ENCODE data around the gene ROBO1. TPM values are rescaled to one million over a fixed set of nuclear protein-coding genes. Genes with fewer than 3 reads are reported as not detected.

ROBO1 gene
- total and polyA plus RNA-seq, 2 donors (not counting 3 experiments of a cell fraction or from before 2014, with no cell fraction given), result 5.9 to 14.2 TPM

- no peak overlapping the region for H3K27ac ChIP-seq (ENCODE audit: insufficient read depth, low read depth, low read length)
- H3K4me1 ChIP-seq (ENCODE audit: control insufficient read depth, extremely low read depth, insufficient read depth, low read length), result no peaks in the 10 kb centered on the region
- H4K20me1 ChIP-seq (replicated peaks; ENCODE audit: control insufficient read depth, extremely low read depth, insufficient read depth, low read length), result no peaks in the 10 kb centered on the region
- H3K9ac ChIP-seq (replicated peaks; ENCODE audit: extremely low read depth, insufficient read depth, low read length), result no peak overlapping the region
- no peak overlapping the region for H3K4me2 ChIP-seq (ENCODE audit: insufficient read depth, low read length)
- DNase-seq (ENCODE audit: low read depth, low spot score), result no peak
- H3K27me3 ChIP-seq (ENCODE audit: control insufficient read depth in 2 of 2, insufficient read depth in 2 of 2, low read length in 2 of 2), result no peaks in the 10 kb centered on the region
- H3K36me3 ChIP-seq (ENCODE audit: control insufficient read depth in 2 of 2, extremely low read depth in 1 of 2, insufficient read depth in 2 of 2, low read length in 2 of 2), result no peaks in the 10 kb centered on the region
- ChIA-PET CTCF (interaction anchor here (0.6 to 1.3 kb wide), 2 partner anchors 272 to 697 kb away, joined by 3 to 6 read pairs; no protein-coding TSS in a partner anchor), POLR2A (no interaction called here)
- H3K79me2 ChIP-seq (ENCODE audit: control insufficient read depth, insufficient read depth, low read length), result no peaks in the 10 kb centered on the region
- dilution Hi-C loops (cut with MboI; ENCODE audit: extremely low pct_ligation_motif_present, low sequenced_read_pairs) (no loop called here), intact Hi-C loops (cut with micrococcal nuclease) (no loop called here)
- no TSS peak for BruUV-seq (replicated peaks)
- H3K9me3 ChIP-seq (replicated peaks; ENCODE audit: control insufficient read depth, insufficient read depth, low read length), result no peaks in the 10 kb centered on the region
- H3K9me1 ChIP-seq (replicated peaks; ENCODE audit: control insufficient read depth, extremely low read depth, insufficient read depth, low read length), result no peaks in the 10 kb centered on the region
- TF ChIP-seq POLR2A (IDR thresholded peaks at IDR 0.05; ENCODE audit: low read depth, low read length) (no peak), MAX (IDR thresholded peaks at IDR 0.05; ENCODE audit: insufficient read depth, insufficient read length) (no peak), EZH2 (IDR thresholded peaks at IDR 0.05; ENCODE audit: borderline replicate concordance, low read depth, low read length, severe bottlenecking) (no peak), JUN (IDR thresholded peaks at IDR 0.05; ENCODE audit: borderline replicate concordance, insufficient read depth, insufficient read length, low read depth) (no peak)
- H2AFZ ChIP-seq (ENCODE audit: low read depth, low read length), result no peak overlapping the region
- no peak for FAIRE-seq
- no peak overlapping the region for H3K4me3 ChIP-seq (replicated peaks in 1 of 3; ENCODE audit: insufficient read depth in 1 of 3, low read depth in 1 of 3, low read length in 3 of 3)
Observed at GRCh38 chr3:79358327-79358726, 409.5 kb downstream of the ROBO1 start.

- ChIA-PET POLR2A (no interaction called here), CTCF (interaction anchor here (1.1 kb wide), 1 partner anchor 8 kb away, joined by 7 read pairs; no protein-coding TSS in a partner anchor)
- no peak overlapping the region for H2AFZ ChIP-seq (ENCODE audit: low read depth, low read length)
- H4K20me1 ChIP-seq (replicated peaks; ENCODE audit: control insufficient read depth, extremely low read depth, insufficient read depth, low read length), result no peaks in the 10 kb centered on the region
- no peak overlapping the region for H3K27ac ChIP-seq (ENCODE audit: insufficient read depth, low read depth, low read length)
- H3K9ac ChIP-seq (replicated peaks; ENCODE audit: extremely low read depth, insufficient read depth, low read length), result no peak overlapping the region
- BruUV-seq (replicated peaks), result no TSS peak
- FAIRE-seq, result no peak
- DNase-seq (ENCODE audit: low read depth, low spot score), result no peak
- H3K27me3 ChIP-seq (ENCODE audit: control insufficient read depth in 2 of 2, insufficient read depth in 2 of 2, low read length in 2 of 2), result no peaks in the 10 kb centered on the region
- H3K4me1 ChIP-seq (ENCODE audit: control insufficient read depth, extremely low read depth, insufficient read depth, low read length), result no peaks in the 10 kb centered on the region
- H3K4me3 ChIP-seq (replicated peaks in 1 of 3; ENCODE audit: insufficient read depth in 1 of 3, low read depth in 1 of 3, low read length in 3 of 3), result no peak overlapping the region
- H3K36me3 ChIP-seq (ENCODE audit: control insufficient read depth in 2 of 2, extremely low read depth in 1 of 2, insufficient read depth in 2 of 2, low read length in 2 of 2), result no peaks in the 10 kb centered on the region
- H3K9me1 ChIP-seq (replicated peaks; ENCODE audit: control insufficient read depth, extremely low read depth, insufficient read depth, low read length), result no peaks in the 10 kb centered on the region
- H3K9me3 ChIP-seq (replicated peaks; ENCODE audit: control insufficient read depth, insufficient read depth, low read length), result no peaks in the 10 kb centered on the region
- dilution Hi-C loops (cut with MboI; ENCODE audit: extremely low pct_ligation_motif_present, low sequenced_read_pairs), result no loop called here
- no peaks in the 10 kb centered on the region for H3K79me2 ChIP-seq (ENCODE audit: control insufficient read depth, insufficient read depth, low read length)
- intact Hi-C loops (cut with micrococcal nuclease), result no loop called here
- TF ChIP-seq GATA2 (IDR thresholded peaks at IDR 0.05; ENCODE audit: insufficient read depth, insufficient read length, low read depth, low read length) (no peak), EZH2 (IDR thresholded peaks at IDR 0.05; ENCODE audit: borderline replicate concordance, low read depth, low read length, severe bottlenecking) (no peak), POLR2AphosphoS5 (IDR thresholded peaks at IDR 0.05; ENCODE audit: insufficient read depth, low read depth, low read length) (no peak), JUN (IDR thresholded peaks at IDR 0.05; ENCODE audit: borderline replicate concordance, insufficient read depth, insufficient read length, low read depth) (no peak), FOS (IDR thresholded peaks at IDR 0.05; ENCODE audit: borderline replicate concordance, insufficient read depth, low read length) (no peak), CTCF (IDR thresholded peaks at IDR 0.05; ENCODE audit: extremely low read depth in 1 of 2, insufficient read depth in 1 of 2, low read depth in 1 of 2, low read length in 2 of 2) (no peak), POLR2A (IDR thresholded peaks at IDR 0.05; ENCODE audit: low read depth, low read length) (no peak), MAX (IDR thresholded peaks at IDR 0.05; ENCODE audit: insufficient read depth, insufficient read length) (no peak), MYC (IDR thresholded peaks at IDR 0.05; ENCODE audit: low read depth, low read length) (no peak)
- H3K4me2 ChIP-seq (ENCODE audit: insufficient read depth, low read length), result no peak overlapping the region
Observed at GRCh38 chr3:79354179-79354688, 413.6 kb downstream of the ROBO1 start.

Data from endothelial cell of umbilical vein (primary cell).